ENCODE data around the gene SAFB2. TPM values are rescaled to one million over a fixed set of nuclear protein-coding genes. Genes with fewer than 3 reads are reported as not detected.

SAFB2 gene
- total and polyA plus RNA-seq, 10 of the 15 experiments (the other 5 are each of a cell fraction or from before 2014, with no cell fraction given) = 4.5 to 89.2 (median 42.9) TPM

DNA sequence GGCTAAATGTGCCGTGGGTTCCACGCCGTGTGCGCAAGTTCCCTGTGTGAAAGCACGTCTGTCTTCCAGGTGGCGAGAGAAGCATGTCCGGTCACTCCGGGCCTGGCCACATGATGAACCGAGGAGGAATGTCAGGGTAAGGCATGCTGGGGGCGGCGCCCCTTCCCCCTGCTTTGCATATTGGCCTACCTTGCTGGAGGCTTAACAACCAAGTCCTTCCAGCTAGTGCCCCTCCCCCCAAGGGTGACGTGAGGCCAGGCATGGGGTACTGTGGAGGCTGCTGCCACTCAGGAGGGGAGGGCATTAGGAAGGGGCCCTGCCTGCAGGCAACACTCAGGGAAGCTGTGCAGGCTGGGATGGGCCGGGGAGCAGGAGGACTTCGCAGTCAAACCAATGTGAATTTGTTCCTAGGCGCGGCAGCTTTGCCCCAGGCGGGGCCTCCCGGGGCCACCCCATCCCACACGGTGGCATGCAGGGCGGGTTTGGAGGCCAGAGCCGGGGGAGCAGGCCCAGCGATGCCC lies 45.2 kb upstream of the SAFB2 start:
- Histone ChIP-seq H3K27me3 (replicated peaks in 1 of 2; ENCODE audit: control insufficient read depth in 2 of 2, insufficient read depth in 2 of 2, low read length in 1 of 2) (no peaks in the 10 kb centered on the region), H3K79me2 (ENCODE audit: control insufficient read depth, insufficient read depth, low read length) (no peaks in the 10 kb centered on the region), H3K4me3 (no peak overlapping the region), H3K9ac (ENCODE audit: control insufficient read depth, insufficient read depth, low read length) (no peak overlapping the region), H3K4me2 (ENCODE audit: control insufficient read depth, insufficient read depth) (no peak overlapping the region), H3K4me1 (ENCODE audit: control insufficient read depth, insufficient read depth, low read length) (peaks cover 3% of the 10 kb centered on the region; the same call in 1 of the 2 replicates), H3K36me3 (ENCODE audit: control insufficient read depth in 2 of 2, insufficient read depth in 2 of 2, low read length in 1 of 2) (peaks cover 31 to 51% of the 10 kb centered on the region in 2 experiments), H4K20me1 (ENCODE audit: control insufficient read depth, insufficient read depth) (no peaks in the 10 kb centered on the region; the same call in 1 of the 2 replicates), H3K27ac (ENCODE audit: control insufficient read depth, insufficient read depth) (no peak overlapping the region), H3K9me3 (replicated peaks; ENCODE audit: control insufficient read depth, insufficient read depth, low read length) (no peaks in the 10 kb centered on the region), H2AFZ (ENCODE audit: control insufficient read depth, low read depth, low read length) (no peak overlapping the region)
- intact Hi-C loops (cut with micrococcal nuclease; ENCODE audit: unreplicated experiment) (no loop called here), in situ Hi-C loops (cut with MboI) (no loop called here)
- FAIRE-seq (no peak), DNase-seq (ENCODE audit: low read depth, low spot score) (no peak), ATAC-seq (no peak)
- TF ChIP-seq ZBED1 (IDR thresholded peaks at IDR 0.05; ENCODE audit: borderline replicate concordance) (no peak), TAF1 (IDR thresholded peaks at IDR 0.05; ENCODE audit: borderline replicate concordance, low read depth, low read length) (no peak), SREBF2 (IDR thresholded peaks at IDR 0.05; ENCODE audit: low read length) (no peak), CBX5 (IDR thresholded peaks at IDR 0.05; ENCODE audit: low read depth) (no peak), POLR2A (IDR thresholded peaks at IDR 0.05; ENCODE audit: low read depth, low read length) (peak; percentile 59), HDAC2 (IDR thresholded peaks at IDR 0.05) (no peak), BCL11A (IDR thresholded peaks at IDR 0.05; ENCODE audit: low read depth, low read length) (no peak), POLR2AphosphoS5 (IDR thresholded peaks at IDR 0.05; ENCODE audit: low read length) (peak; percentile 50; the same call in 1 of the 2 replicates), CREB1 (IDR thresholded peaks at IDR 0.05; ENCODE audit: low read depth) (no peak)
- TF ChIP-seq, protein P1, sequence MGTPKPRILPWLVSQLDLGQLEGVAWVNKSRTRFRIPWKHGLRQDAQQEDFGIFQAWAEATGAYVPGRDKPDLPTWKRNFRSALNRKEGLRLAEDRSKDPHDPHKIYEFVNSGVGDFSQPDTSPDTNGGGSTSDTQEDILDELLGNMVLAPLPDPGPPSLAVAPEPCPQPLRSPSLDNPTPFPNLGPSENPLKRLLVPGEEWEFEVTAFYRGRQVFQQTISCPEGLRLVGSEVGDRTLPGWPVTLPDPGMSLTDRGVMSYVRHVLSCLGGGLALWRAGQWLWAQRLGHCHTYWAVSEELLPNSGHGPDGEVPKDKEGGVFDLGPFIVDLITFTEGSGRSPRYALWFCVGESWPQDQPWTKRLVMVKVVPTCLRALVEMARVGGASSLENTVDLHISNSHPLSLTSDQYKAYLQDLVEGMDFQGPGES (IDR thresholded peaks at IDR 0.05) = no peak
- TF ChIP-seq, protein P2, sequence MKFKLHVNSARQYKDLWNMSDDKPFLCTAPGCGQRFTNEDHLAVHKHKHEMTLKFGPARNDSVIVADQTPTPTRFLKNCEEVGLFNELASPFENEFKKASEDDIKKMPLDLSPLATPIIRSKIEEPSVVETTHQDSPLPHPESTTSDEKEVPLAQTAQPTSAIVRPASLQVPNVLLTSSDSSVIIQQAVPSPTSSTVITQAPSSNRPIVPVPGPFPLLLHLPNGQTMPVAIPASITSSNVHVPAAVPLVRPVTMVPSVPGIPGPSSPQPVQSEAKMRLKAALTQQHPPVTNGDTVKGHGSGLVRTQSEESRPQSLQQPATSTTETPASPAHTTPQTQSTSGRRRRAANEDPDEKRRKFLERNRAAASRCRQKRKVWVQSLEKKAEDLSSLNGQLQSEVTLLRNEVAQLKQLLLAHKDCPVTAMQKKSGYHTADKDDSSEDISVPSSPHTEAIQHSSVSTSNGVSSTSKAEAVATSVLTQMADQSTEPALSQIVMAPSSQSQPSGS (IDR thresholded peaks at IDR 0.05; ENCODE audit: low read length) = no peak
- RAD21 ChIA-PET (ENCODE audit: unreplicated experiment) = no interaction called here
- POLR2A ChIA-PET = no interaction called here
- WGBS (ENCODE audit: insufficient coverage, insufficient replicate concordance, low lambda C conversion rate, missing lambda C conversion rate) = 92% methylated on average over 22 of the region's 22 CpGs
- SMC1A ChIA-PET (ENCODE audit: uncharacterized antibody, unreplicated experiment) = no interaction called here
- CTCF ChIA-PET = no interaction called here
- BruUV-seq (replicated peaks) = TSS peak; percentile 23
